ENCODE data around the gene CHST3. TPM values are rescaled to one million over a fixed set of nuclear protein-coding genes. Genes with fewer than 3 reads are reported as not detected.
"Not testable (repeated sequence)": the region's sequence is repeated elsewhere in the genome, so short reads cannot be mapped to it uniquely, and the experiment has no call there.

The CHST3 gene
- total RNA-seq, 4 donors from 2014 or later, result 17.9 to 29.3 (median 23.2) TPM

- no peak overlapping the region for H3K4me3 ChIP-seq
- no peaks in the 10 kb centered on the region for H3K27me3 ChIP-seq
- WGBS, result 89% methylated on average over 15 of the region's 15 CpGs
- peak overlapping the region; percentile 53 for H3K27ac ChIP-seq
- no peak for DNase-seq (ENCODE audit: low spot score in 2 of 2)
- H3K9me3 ChIP-seq, result no peaks in the 10 kb centered on the region
- no peak for TF ChIP-seq EP300 (IDR thresholded peaks at IDR 0.05)
- no peak for TF ChIP-seq POLR2AphosphoS5 (IDR thresholded peaks at IDR 0.05)
- TF ChIP-seq CTCF (IDR thresholded peaks at IDR 0.05), result no peak
- TF ChIP-seq POLR2A (IDR thresholded peaks at IDR 0.05), result no peak
- peaks cover 79% of the 10 kb centered on the region for H3K4me1 ChIP-seq
- no peaks in the 10 kb centered on the region for H3K36me3 ChIP-seq
These were observed 20.1 kb downstream of the CHST3 start for GRCh38 chr10:71984126-71984808.

- 85% methylated on average over 9 of the region's 9 CpGs for WGBS
- Histone ChIP-seq H3K36me3 (no peaks in the 10 kb centered on the region), H3K27me3 (no peaks in the 10 kb centered on the region), H3K4me3 (no peak overlapping the region), H3K9me3 (no peaks in the 10 kb centered on the region), H3K4me1 (peaks cover 73% of the 10 kb centered on the region), H3K27ac (peak overlapping the region; percentile 53)
- TF ChIP-seq POLR2AphosphoS5 (IDR thresholded peaks at IDR 0.05), result no peak
- no peak for TF ChIP-seq EP300 (IDR thresholded peaks at IDR 0.05)
- no peak for TF ChIP-seq CTCF (IDR thresholded peaks at IDR 0.05)
- TF ChIP-seq POLR2A (IDR thresholded peaks at IDR 0.05), result no peak
- DNase-seq (ENCODE audit: low spot score in 2 of 2), result no peak
These were observed 20.7 kb downstream of the CHST3 start for GRCh38 chr10:71984809-71985388.

DNA sequence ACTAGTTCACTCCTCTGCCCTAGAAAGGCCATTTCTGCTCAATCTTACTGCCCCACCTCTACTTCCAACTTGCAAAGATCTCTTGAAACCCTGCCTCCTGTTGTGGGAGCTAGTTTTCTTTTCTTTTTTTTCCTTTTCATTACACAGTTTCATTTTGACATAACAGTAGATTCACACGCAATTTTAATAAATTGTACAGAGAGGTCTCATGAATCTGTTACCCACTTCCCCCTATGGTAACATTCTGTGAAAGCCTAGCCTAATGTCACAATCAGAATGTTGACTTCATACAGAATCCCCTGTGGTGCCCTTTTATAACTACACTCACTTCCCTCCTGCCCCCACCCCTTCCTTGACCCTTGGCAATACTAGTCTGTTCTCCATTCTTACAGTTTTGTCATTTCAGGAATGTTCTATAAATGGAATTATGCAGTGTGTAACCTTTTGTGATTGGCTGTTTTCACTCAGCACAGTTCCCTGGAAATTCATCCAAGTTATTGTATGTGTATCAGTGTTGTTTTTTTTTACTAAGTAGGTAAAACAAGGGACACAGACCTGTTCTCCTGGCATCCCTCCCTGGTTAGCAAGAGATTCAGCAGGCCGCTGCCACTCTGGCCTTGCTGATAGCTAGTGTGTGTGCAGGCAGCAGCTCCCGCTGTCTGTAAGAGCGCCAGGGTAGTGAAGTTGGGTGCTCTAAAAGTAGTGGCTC is 21.5 kb downstream of the CHST3 start:
- WGBS, result 66% methylated on average over 4 of the region's 4 CpGs
- Histone ChIP-seq H3K4me3 (no peak overlapping the region), H3K36me3 (no peaks in the 10 kb centered on the region), H3K27me3 (no peaks in the 10 kb centered on the region), H3K27ac (peak overlapping the region; percentile 60), H3K9me3 (no peaks in the 10 kb centered on the region), H3K4me1 (peaks cover 69% of the 10 kb centered on the region)
- DNase-seq (ENCODE audit: low spot score in 2 of 2), result no peak
- TF ChIP-seq CTCF (IDR thresholded peaks at IDR 0.05), result no peak
- no peak for TF ChIP-seq EP300 (IDR thresholded peaks at IDR 0.05)
- TF ChIP-seq POLR2AphosphoS5 (IDR thresholded peaks at IDR 0.05), result no peak
- no peak for TF ChIP-seq POLR2A (IDR thresholded peaks at IDR 0.05)

DNA sequence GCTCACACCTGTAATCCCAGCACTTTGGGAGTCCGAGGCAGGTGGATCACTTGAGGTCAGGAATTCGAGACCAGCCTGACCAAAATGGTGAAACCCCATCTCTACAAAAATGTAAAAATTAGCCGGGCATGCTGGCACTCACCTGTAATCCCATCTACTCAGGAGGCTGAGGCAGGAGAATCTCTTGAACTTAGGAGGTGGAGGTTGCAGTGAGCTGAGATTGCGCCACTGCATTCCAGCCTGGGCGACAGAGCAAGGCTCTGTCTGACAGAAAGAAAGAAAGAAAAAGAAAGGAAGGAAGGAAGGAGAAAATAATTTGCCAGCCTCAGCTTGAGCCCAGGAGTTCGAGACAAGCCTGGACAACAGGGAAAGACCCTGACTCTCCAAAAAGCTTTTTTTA is 24.7 kb downstream of the CHST3 start:
- DNase-seq (ENCODE audit: low spot score in 2 of 2); H3K4me3 ChIP-seq; H3K9me3 ChIP-seq; H3K36me3 ChIP-seq; H3K27ac ChIP-seq; H3K27me3 ChIP-seq: not testable (repeated sequence)
- peaks cover 46% of the 10 kb centered on the region for H3K4me1 ChIP-seq
- 97% methylated on average over 6 of the region's 6 CpGs for WGBS

DNA sequence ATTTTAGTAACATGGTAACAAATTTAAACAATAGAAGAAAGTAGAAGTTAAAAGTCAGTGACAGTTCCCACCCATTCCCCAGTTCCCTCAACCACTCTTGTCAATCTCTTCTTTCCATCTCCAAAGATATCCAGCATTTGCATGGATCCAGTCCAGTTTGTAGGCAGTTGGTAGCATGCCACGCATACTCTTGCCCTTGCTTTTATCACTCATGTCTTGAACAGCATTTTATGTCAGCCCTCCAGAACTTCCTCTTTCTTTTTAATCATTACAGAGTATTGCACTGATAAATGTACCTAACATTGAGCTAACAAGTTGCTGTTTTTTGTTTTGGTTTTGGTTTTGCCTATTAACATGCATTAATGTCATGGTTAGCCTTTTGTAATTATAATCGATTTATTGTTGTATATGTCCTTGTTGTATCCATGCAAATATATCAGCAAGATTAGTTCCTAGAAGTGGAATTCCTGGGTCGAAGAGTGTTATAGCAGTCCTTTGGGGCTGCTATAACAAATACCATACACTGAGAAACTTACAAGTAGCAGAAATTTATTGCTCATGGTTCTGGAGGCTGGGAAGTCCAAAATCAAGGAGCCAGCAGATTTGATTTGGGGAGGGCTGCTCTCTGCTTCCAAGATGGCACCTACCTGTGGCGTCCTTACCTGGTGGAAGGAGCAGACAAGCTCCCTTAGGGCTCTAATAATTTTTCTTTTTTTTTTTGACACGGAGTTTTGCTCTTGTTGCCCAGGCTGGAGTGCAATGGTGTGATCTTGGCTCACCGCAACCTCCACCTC is 25.7 kb downstream of the CHST3 start:
- H3K36me3 ChIP-seq, result no peaks in the 10 kb centered on the region
- H3K27ac ChIP-seq, result peak overlapping the region; percentile 57
- 82% methylated on average over 6 of the region's 6 CpGs for WGBS
- H3K9me3 ChIP-seq, result no peaks in the 10 kb centered on the region
- H3K4me1 ChIP-seq, result peaks cover 37% of the 10 kb centered on the region
- TF ChIP-seq CTCF (IDR thresholded peaks at IDR 0.05) (no peak), EP300 (IDR thresholded peaks at IDR 0.05) (no peak), POLR2A (IDR thresholded peaks at IDR 0.05) (no peak), POLR2AphosphoS5 (IDR thresholded peaks at IDR 0.05) (no peak)
- no peak overlapping the region for H3K4me3 ChIP-seq
- no peak for DNase-seq (ENCODE audit: low spot score in 2 of 2)
- no peaks in the 10 kb centered on the region for H3K27me3 ChIP-seq

All from suprapubic skin (tissue), 4 donors.